Measurements from ENCODE around the gene TCEAL8. TPM values are rescaled to one million over a fixed set of nuclear protein-coding genes. Genes with fewer than 3 reads are reported as not detected.
"Not testable (repeated sequence)": the region's sequence is repeated elsewhere in the genome, so short reads cannot be mapped to it uniquely, and the experiment has no call there.

The TCEAL8 gene, protein sequence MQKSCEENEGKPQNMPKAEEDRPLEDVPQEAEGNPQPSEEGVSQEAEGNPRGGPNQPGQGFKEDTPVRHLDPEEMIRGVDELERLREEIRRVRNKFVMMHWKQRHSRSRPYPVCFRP
- total RNA-seq (2014; rRNA removed; shearing (Covaris generic)), result 84.9 and 91.5 TPM in 2 replicates

DNA sequence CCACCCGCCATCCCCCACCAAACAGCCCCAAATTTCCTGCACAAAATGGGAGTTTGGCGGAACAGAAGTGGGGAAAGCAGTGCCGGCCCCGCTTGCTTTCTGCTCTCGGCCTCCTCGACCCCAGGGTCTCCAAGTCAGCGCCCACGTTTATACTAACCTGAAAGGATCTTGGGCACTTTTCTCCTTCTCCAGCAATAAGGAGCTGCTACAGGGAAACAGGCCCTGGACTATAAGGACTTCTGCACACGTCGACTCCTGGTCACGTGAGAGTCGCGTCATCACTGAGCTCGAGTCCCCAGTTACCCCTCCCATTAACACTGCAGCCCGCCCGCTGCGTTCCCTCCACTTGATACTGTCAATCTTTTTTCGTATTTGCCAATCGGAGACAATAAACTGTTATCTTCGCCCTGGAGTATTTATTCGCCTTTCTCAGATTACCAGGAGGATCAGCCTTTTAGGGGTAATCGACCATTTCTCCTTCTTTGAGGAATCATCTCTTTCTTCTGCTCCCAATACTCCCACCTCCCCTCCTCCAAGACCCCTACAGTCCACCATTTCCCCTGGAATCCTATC lies at the start of gene TCEAL8:
Gene TCEAL8 (minus strand): TSS at position 235 of the 573 bp plus-strand sequence. CDS start 1,176 bp downstream, outside the sequence.
- peak; percentile 82 for DNase-seq (ENCODE audit: low read depth)

DNA sequence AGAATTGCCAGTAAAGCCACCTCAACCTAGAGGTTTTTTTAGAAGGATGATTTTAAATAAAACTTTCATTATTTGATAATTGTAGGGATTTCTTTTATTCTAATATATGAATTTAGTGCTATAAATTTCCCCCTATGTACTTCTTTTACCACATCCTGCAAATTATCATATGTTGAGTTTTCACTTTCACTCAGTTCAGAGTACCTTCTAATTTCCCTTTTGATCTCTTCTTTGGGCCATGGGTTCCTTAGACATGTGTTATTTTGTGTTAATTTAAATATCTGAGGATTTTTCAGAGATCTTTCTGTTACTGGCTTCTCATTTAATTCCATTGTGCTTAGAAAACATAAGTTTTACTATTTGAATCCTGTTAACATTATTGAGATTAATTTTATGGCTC lies 49.8 kb upstream of the TCEAL8 start:
- DNase-seq (ENCODE audit: low read depth), result no peak

- no peak for DNase-seq (ENCODE audit: low read depth)
These were observed 38.2 kb upstream of the TCEAL8 start for GRCh38 chrX:103293118-103293517.

DNA sequence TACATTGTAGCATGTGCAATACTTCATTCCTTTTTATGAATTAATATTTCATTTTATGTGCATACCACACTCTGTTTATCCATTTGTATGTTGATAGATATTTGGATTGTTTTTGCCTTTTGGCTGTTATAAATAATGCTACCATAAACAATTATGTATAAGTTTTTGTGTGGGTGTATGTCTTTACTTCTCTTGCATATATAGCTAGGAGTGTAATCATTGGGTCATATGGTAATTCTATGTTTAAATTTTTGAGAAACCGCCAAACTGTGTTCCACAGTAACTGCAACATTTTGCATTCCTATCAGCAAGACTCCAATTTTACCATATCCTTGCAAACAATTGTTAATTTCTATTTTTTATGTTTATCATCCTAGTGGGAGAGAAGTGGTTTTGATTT lies 24.7 kb upstream of the TCEAL8 start:
- no peak for DNase-seq (ENCODE audit: low read depth)

GRCh38 chrX:103276581-103277002 lies 21.6 kb upstream of the TCEAL8 start, which contains the start of gene TCEAL5:
TSS of gene TCEAL5 (minus strand) at chrX:103276750. CDS start at chrX:103274563, 2,187 bp downstream.
- DNase-seq (ENCODE audit: low read depth), result no peak

DNA sequence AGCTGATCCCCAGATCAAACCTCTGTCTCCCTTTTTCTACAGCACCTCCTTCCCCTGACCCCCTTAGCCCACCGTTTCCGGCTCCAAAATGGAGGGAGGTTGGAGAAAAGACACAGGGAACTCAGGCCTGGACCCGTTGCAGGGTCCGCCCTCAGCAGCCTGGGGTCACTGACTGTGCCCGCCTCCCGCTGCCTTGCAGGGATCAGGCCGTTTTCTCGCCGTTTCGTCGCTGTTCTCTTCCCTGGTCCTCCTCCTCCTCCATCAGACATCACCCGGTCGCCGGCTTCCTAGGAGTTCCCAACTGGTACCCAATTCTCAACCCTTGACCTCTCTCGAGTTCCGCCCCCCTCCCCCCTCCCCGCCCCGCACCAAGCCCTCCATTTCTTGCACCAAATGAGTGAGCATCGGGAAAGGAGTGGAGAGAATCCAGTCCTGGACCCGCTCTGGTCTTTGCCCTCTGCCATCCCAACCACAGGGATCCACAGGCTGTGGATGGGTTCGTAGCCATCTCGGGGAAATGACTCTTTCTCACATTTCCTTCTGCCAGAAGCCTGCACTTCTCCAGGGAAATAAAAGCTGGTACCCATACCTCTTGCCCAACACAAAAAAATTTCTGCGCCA lies 21.1 kb upstream of the TCEAL8 start:
- no peak for DNase-seq (ENCODE audit: low read depth)

DNA sequence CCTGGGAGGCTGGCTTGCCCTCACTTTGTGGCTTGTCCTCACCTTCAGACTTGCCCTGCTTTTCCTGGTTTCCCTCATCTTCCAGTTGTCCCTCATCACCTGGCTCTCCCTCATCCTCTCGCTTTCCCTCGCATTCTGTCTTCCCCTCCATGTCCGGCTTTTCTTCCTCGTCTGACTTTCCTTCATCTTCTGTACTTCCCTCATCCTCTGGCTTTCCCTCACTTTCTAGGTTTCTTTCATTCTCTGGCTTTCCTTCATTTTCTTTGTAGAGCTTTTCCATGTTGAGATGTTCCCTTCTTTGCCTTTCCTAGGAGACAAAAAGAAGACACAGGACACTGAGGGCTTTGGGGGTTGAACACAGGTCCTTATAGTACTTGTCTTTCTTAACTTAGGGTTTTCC lies 19.3 kb upstream of the TCEAL8 start:
- no peak for DNase-seq (ENCODE audit: low read depth)

GRCh38 chrX:103258275-103258674 lies 3.3 kb upstream of the TCEAL8 start:
- no peak for DNase-seq (ENCODE audit: low read depth)

- no peak for DNase-seq (ENCODE audit: low read depth)
These were observed 1.7 kb upstream of the TCEAL8 start for GRCh38 chrX:103256651-103257050.

- DNase-seq (ENCODE audit: low read depth), result peak; percentile 56
These were observed 657 bp downstream of the TCEAL8 start for GRCh38 chrX:103254171-103254824.

DNA sequence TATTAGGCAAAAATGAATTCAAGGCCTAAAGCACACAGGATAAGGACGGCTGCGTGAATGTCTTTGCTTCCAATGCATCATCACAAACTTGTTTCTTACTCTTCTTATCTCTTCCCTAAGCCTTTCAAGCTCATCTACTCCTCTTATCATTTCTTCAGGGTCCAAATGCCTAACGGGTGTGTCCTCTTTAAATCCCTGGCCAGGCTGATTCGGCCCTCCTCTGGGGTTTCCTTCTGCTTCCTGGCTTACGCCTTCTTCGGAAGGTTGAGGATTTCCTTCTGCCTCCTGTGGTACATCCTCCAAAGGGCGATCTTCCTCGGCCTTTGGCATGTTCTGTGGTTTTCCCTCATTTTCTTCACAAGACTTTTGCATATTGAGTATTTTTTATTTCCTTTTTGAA lies 1.3 kb downstream of the TCEAL8 start:
- no peak for DNase-seq (ENCODE audit: low read depth)

DNA sequence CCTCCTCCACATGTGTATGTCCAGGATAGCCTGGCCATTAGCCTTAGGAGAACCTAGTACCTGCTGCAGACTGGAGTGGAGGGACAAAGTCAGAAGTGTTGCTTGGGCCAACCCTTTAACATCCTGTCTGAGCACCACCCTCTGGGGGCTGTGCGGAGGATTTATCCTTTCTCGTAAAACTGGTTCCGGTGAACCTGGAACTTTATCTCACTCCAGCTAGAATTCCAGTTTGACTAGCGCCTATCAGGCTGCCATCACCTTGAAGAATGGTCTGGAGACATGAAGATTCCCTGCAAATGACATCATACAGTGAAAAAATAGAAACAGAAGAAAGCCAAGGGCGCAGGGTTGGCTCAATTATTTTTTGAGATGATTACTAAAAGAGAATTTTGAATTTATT lies 4.0 kb downstream of the TCEAL8 start:
- no peak for DNase-seq (ENCODE audit: low read depth)

DNA sequence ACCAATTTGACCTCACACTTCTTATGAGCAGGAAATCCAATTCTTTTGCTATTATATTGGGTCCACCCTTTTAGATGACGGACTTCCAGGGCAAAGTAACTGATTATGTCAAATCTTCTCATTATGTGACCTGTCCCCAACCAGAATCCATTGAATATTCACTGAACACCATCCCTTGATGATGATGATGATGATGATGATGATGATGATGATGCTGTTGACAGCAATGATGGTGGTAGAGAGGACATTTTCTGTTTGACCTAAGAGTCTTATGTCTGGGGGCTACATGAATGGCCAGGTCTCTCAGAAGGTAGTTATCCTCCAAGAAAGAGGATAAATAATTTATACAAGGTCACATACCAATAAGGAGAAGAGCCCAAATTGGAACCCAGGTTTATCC lies 5.2 kb downstream of the TCEAL8 start:
- no peak for DNase-seq (ENCODE audit: low read depth)

- DNase-seq (ENCODE audit: low read depth), result no peak
These were observed 6.4 kb downstream of the TCEAL8 start for GRCh38 chrX:103248553-103248952.

GRCh38 chrX:103240155-103240554 lies 14.8 kb downstream of the TCEAL8 start:
- no peak for DNase-seq (ENCODE audit: low read depth)

DNA sequence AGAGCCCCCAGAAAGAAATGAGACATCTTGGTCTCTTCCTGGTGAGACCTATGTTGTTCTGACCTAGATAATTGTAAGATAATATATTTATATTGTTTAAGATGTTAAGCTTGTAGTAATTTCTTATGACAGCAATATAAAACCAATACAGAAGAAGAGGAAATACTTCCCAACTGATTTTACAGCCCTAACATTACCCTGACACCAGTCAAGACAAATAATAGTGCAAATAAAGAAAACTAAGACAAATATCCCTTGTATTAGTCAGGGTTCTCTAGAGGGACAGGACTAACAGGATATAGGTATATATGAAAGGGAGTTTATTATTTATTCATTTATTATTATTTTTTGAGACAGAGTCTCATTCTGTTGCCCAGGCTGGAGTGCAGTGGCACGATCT lies 18.7 kb downstream of the TCEAL8 start:
- no peak for DNase-seq (ENCODE audit: low read depth)

DNA sequence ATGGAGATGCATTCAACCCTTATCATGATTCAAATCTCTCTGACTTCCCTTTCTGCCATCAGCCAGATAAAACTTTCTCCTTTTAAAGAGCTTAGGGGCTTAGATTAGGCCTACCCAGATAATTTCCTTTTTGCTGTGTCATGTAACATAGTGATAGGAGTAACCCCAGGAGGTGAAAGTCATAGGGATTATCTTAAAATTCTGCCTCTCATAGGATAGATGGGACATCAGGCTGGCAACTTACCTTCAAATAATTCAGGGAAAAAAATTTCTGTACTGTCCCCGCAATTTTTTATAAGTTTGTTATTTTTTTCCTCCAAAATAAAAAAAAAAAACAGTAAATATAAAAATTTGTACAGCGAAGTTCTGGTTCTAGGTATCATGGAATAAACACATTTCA lies 19.3 kb downstream of the TCEAL8 start:
- DNase-seq (ENCODE audit: low read depth), result not testable (repeated sequence)

DNA sequence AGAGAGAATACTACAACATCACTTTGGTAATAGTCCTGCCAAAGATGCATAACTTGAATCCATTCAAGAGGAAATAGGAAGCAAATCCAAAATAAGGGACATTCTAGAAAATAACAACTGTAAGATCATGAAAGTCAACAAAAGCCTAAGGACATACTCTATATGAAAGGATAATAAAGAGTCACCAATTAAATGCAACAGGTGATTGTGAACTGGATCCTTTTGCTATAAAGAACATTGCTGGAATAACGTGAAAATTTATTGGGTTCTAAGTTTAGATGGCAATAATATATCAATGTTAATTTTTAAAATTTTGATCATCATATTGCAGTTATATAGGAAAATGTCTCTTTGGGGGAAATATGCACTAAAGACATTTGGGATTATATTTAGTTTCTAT lies 20.1 kb downstream of the TCEAL8 start:
- DNase-seq (ENCODE audit: low read depth), result no peak

GRCh38 chrX:103233263-103233662 lies 21.7 kb downstream of the TCEAL8 start:
- DNase-seq (ENCODE audit: low read depth), result no peak

GRCh38 chrX:103225918-103226317 lies 29.0 kb downstream of the TCEAL8 start:
- DNase-seq (ENCODE audit: low read depth), result not testable (repeated sequence)

DNA sequence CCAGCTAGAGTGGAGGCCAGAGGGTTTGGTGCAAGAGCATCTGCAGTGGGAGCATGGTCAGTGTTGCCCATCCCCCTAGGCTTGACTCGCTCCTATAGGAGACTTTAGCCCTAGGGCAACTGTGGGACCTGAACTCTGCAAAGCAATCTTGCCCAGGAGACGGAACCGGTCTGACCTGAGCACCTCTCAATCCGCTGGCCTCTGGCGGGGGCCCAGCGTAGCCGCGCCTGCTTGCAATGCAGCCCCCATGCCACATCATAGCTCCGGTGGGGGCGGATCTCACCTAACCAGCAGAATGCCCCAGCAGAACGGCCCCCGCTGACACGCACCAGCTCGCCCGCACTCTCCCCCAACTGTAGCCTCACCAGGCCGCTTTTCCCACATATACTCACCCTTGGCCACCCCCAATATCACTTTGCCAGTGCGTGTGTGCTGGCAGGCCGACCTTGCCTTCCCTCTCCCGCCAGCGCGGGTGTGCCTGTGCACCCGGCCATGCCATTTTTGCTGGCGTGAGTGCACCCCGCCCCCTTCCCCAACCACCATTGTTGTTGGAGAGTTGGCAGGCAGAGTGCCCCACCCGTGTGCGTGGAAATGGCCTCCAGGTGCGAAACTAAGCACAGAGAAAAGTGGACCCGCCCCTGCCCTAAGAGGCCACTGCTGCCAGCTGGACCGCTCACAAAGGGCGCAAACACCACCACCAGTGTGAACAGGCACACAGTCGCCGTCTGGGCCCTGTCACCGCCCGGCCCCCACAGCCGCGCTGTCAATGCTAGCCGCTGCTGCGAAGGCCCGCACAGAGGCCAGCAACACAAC lies 34.2 kb downstream of the TCEAL8 start:
- no peak for DNase-seq (ENCODE audit: low read depth)

DNA sequence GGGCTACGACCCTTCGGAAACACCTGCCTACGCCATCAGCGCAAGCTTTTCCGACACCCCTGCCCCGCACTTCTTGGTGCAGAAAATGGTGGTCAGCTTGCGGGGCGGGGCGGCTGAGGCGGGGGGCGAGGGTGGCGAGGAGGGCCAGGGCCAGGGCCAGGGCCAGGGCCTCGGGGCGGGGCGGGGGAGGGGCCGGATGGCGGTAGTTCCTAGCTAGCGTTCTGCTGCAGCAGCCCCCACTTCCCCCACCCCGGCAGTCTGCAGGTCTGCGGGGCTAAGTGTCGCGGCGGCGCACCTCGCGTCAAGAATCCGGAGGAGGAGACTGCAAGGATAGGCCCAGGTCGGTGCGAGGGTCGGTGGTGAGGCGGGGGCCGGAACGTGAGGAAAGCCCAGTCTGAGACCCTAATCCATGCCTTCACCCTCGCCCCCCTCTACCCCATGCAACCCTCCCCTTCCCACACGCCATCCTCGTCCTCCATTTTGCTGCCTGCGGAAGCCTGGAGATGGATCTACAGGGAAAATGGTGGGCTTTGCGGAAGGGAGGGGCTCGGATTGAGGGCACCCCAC lies 39.4 kb downstream of the TCEAL8 start:
- DNase-seq (ENCODE audit: low read depth), result no peak
